NCI-H82 treated with DMSO at 0.1 percent for 48 hours (cell line): ENCODE data around the gene TMEM18.
A peak's percentile ranks its signal among the peaks of the same experiment; 100 is the strongest.
"Not testable (repeated sequence)": the region's sequence is repeated elsewhere in the genome, so short reads cannot be mapped to it uniquely, and the experiment has no call there.

Experiments
- DNase-seq: peaks from one replicate; lab custom pipeline; 2025; ENCODE audit not compliant: unreplicated experiment; lab: John Stamatoyannopoulos, UW

The TMEM18 gene

GRCh38 chr2:694174-694573, 17.0 kb upstream of the TMEM18 start:
- DNase-seq, result no peak

- no peak for DNase-seq
Measured at GRCh38 chr2:693606-694005, 16.4 kb upstream of the TMEM18 start.

- DNase-seq, result no peak
Measured at GRCh38 chr2:692767-693166, 15.6 kb upstream of the TMEM18 start.

GRCh38 chr2:691821-692761, 14.9 kb upstream of the TMEM18 start:
- no peak for DNase-seq

- no peak for DNase-seq
Measured at GRCh38 chr2:690799-691198, 13.6 kb upstream of the TMEM18 start.

GRCh38 chr2:689877-690510, 12.8 kb upstream of the TMEM18 start:
- no peak for DNase-seq

- DNase-seq, result no peak
Measured at GRCh38 chr2:689237-689636, 12.0 kb upstream of the TMEM18 start.

- no peak for DNase-seq
Measured at GRCh38 chr2:688504-689076, 11.4 kb upstream of the TMEM18 start.

GRCh38 chr2:685421-685820, 8.2 kb upstream of the TMEM18 start:
- no peak for DNase-seq

GRCh38 chr2:684913-685312, 7.7 kb upstream of the TMEM18 start:
- not testable (repeated sequence) for DNase-seq

GRCh38 chr2:682226-682625, 5.0 kb upstream of the TMEM18 start:
- no peak for DNase-seq

- DNase-seq, result no peak
Measured at GRCh38 chr2:681312-681711, 4.1 kb upstream of the TMEM18 start.

- DNase-seq, result no peak
Measured at GRCh38 chr2:680496-680895, 3.3 kb upstream of the TMEM18 start.

GRCh38 chr2:678964-679363, 1.8 kb upstream of the TMEM18 start:
- DNase-seq, result no peak

GRCh38 chr2:677959-678550, 849 bp upstream of the TMEM18 start:
- DNase-seq, result no peak

- peak; percentile 92 for DNase-seq
Measured at GRCh38 chr2:676647-677055, 555 bp downstream of the TMEM18 start.

GRCh38 chr2:675982-676646, 1.1 kb downstream of the TMEM18 start:
- peak; percentile 6 for DNase-seq

- no peak for DNase-seq
Measured at GRCh38 chr2:675460-675859, 1.7 kb downstream of the TMEM18 start.

- DNase-seq, result no peak
Measured at GRCh38 chr2:675051-675450, 2.2 kb downstream of the TMEM18 start.

- no peak for DNase-seq
Measured at GRCh38 chr2:674321-674985, 2.8 kb downstream of the TMEM18 start.
